K562 (cell line): ENCODE results near the gene NDUFAB1.

Experiments
- CEBPG ChIP-seq, 3 experiments: fragments of 200-800 bp in 1 of 3; sonication (Bioruptor generic) in 1 of 3; sonication (generic) in 1 of 3; formaldehyde crosslinking in 1 of 3; IDR thresholded peaks in 2 of 3; conservative IDR thresholded peaks in 1 of 3; 2 replicates each; pipeline versions ENCODE4 v1.6.1 to v1.8.0; 2016 to 2022; ENCODE audit warnings: missing compliant biosample characterization in 2 of 3, missing genetic modification characterization in 2 of 3, mild to moderate bottlenecking in 1 of 3, missing genetic modification reagents in 1 of 3
- HDAC1 ChIP-seq, 2 experiments: fragments of 450-650 bp; IDR thresholded peaks; 2 replicates each; pipeline ENCODE4 v1.6.1; 2016 to 2017; ENCODE audit warnings: inconsistent platforms in 1 of 2, mild to moderate bottlenecking in 1 of 2, moderate library complexity in 1 of 2
- KDM1A ChIP-seq, 2 experiments: fragments of 450-650 bp; IDR thresholded peaks; 2 replicates each; pipeline ENCODE4 v1.6.1; 2016; ENCODE audit warnings: mild to moderate bottlenecking in 2 of 2
- MYNN ChIP-seq, 2 experiments: sonication (generic); formaldehyde crosslinking in 1 of 2; IDR thresholded peaks; 2 replicates each; pipeline versions ENCODE4 v1.5.0 to v1.6.1; 2016 to 2020; ENCODE audit warnings: antibody characterized with exemption in 1 of 2, missing genetic modification reagents in 1 of 2
- NR2C2 ChIP-seq, 2 experiments: fragments of 200-800 bp in 1 of 2; sonication (Bioruptor generic) in 1 of 2; sonication (generic) in 1 of 2; formaldehyde crosslinking in 1 of 2; IDR thresholded peaks; 2 replicates each; pipeline versions ENCODE4 v1.6.1 to v1.8.0; 2016 to 2022; ENCODE audit warnings: mild to moderate bottlenecking in 1 of 2, missing compliant biosample characterization in 1 of 2, missing genetic modification characterization in 1 of 2, missing genetic modification reagents in 1 of 2
- POLR2A ChIP-seq: fragments of 450-650 bp; conservative IDR thresholded peaks from 2 replicates; pipeline ENCODE4 v1.6.1; 2016
- SIN3A ChIP-seq, 2 experiments: fragments of 150-350 bp in 1 of 2; IDR thresholded peaks; 2 replicates each; pipeline ENCODE4 v1.6.1; 2011 to 2016; ENCODE audit warnings: borderline replicate concordance in 2 of 2, low read depth in 2 of 2, low read length in 2 of 2, mild to moderate bottlenecking in 2 of 2, moderate library complexity in 2 of 2; ENCODE audit not compliant: control insufficient read depth in 1 of 2
- TCF7 ChIP-seq: sonication (generic); IDR thresholded peaks from 2 replicates; pipeline ENCODE4 v1.6.1; 2016; ENCODE audit warnings: antibody characterized with exemption, borderline replicate concordance
- ZNF41 ChIP-seq: fragments of 250-450 bp; sonication (Bioruptor Pico); conservative IDR thresholded peaks from 2 replicates; pipeline ENCODE4 v1.4.0; 2020; ENCODE audit warnings: mild to moderate bottlenecking

DNA sequence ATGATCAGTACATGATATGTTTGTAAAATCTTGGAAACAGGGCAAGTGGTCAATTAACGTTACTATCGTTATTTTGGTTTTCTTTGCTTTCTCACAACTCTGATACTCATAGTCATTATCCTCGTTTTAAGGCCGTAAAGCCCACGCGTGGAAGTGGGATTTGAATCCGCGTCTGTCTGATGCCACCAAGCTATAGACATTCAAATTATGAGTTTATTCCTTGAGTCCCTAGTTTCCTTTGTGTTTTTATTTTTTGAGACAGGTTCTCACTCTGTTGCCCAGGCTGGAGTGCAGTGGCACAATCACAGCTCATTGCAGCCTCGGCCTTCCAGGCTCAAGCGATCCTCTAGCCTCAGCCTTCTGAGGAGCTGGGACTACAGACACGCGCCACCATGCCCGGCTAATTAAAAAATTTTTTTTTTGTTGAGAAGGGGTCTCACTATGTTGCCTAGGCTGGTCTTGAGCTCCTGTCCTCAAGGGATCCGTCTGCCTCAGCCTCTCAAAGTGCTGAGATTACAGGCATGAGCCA lies 46.2 kb upstream of the NDUFAB1 start:
- TF ChIP-seq MYNN (IDR thresholded peaks at IDR 0.05) (no peak), MYNN (CRISPR knock-in tag; IDR thresholded peaks at IDR 0.05) (no peak), ZNF41 (CRISPR knock-in tag) (no peak), CEBPG (CRISPR knock-in tag; IDR thresholded peaks at IDR 0.05) (no peak), CEBPG (tag; conservative IDR thresholded peaks at IDR 0.05 in 1 of 2, IDR thresholded peaks at IDR 0.05 in 1 of 2) (no peak), POLR2A (no peak), SIN3A (IDR thresholded peaks at IDR 0.05; ENCODE audit: borderline replicate concordance in 2 of 2, control insufficient read depth in 1 of 2, low read depth in 2 of 2, low read length in 2 of 2) (no peak), NR2C2 (CRISPR knock-in tag; IDR thresholded peaks at IDR 0.05) (no peak), NR2C2 (tag; IDR thresholded peaks at IDR 0.05) (no peak), KDM1A (IDR thresholded peaks at IDR 0.05) (no peak), HDAC1 (IDR thresholded peaks at IDR 0.05) (no peak), TCF7 (no peak)
